GM21423 (cell line): ENCODE measurements around the gene MYO1D.
"Not testable (repeated sequence)": the region's sequence is repeated elsewhere in the genome, so short reads cannot be mapped to it uniquely, and the experiment has no call there.

Experiments
- ATAC-seq: cut with Tn5 transposase; IDR thresholded peaks from one replicate; pipeline ENCODE4 v1.9.1; 2021; ENCODE audit warnings: mild to moderate bottlenecking, moderate library complexity; ENCODE audit not compliant: unreplicated experiment

The MYO1D gene

GRCh38 chr17:32821987-32822934, 54.7 kb downstream of the MYO1D start:
- ATAC-seq = not testable (repeated sequence)

DNA sequence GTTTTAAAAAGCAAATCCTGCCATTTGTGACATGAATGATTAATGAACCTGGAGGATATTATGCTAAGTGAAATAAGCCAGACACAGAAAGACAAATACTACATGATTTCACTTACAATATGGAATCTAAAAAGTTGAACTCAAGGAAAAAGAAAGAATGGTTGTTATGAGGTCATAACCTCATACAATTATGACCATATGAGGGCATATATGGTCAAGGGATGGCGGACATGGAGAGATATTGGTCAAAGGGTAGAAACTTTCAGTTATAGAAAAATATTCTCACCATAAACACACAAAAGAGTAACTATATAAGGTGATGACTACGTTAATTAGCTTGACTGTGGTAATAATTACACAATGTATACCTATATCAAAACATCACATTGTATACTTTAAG, 56.5 kb downstream of the MYO1D start:
- ATAC-seq = no peak

DNA sequence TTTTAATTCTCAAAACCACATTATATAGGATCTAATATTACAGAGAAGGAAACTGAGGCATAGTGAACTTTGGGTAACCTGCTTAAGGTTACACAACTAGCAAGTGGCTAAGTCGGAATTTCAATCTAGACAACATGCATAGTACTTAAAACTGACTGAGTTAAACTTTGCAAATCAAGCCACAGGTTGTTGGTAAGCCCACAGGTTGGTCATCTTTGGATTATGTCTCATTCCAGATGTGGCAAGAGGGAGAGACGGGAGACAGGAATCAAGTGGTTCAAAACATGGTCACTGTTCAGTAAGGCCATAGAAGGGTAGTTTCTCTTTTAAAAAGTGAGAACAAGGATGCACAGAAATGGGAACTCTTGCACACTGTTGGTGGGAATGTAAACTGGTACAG, 57.1 kb downstream of the MYO1D start:
- ATAC-seq = no peak

GRCh38 chr17:32819035-32819434, 57.9 kb downstream of the MYO1D start:
- ATAC-seq = no peak

GRCh38 chr17:32815460-32815859, 61.5 kb downstream of the MYO1D start:
- ATAC-seq = no peak

DNA sequence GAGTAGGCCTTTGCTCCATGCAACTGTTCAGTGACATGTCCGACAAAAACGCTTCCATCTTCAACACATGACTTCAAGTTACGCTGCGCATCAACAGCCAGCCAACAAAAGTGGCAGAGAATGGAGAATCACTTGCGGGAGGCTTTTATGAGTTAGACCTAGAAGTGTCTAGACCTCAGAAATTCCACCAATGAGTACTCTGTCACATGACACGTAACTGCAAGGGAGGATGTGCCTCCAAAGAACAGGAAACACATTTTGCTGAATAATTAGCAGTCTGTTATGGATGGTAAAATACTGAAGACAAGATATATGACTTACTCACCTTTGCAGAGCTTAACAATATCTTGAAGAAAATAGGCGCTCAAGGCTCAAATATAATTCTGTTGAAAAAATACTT, 62.1 kb downstream of the MYO1D start:
- ATAC-seq = no peak

- no peak for ATAC-seq
Measured at GRCh38 chr17:32813021-32813420, 63.9 kb downstream of the MYO1D start.

DNA sequence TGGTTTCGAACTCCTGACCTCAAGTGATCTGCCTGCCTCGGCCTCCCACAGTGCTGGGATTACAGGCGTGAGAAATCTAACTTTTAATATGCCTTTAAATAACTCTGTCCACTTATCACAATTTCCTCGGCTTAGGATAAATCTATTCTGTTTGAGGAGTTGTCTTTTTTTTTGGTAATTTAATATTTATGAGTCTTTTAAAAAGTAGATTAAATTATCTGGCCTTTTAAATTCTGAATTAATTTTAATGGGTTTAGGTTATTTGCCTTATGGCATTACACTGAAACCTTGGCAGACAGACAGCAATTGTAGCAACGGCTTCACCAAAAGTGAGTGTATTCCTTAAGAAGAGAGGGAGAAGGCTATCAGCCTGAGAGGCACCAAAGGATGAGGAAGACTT, 66.2 kb downstream of the MYO1D start:
- ATAC-seq = no peak

GRCh38 chr17:32807577-32807976, 69.3 kb downstream of the MYO1D start:
- no peak for ATAC-seq

DNA sequence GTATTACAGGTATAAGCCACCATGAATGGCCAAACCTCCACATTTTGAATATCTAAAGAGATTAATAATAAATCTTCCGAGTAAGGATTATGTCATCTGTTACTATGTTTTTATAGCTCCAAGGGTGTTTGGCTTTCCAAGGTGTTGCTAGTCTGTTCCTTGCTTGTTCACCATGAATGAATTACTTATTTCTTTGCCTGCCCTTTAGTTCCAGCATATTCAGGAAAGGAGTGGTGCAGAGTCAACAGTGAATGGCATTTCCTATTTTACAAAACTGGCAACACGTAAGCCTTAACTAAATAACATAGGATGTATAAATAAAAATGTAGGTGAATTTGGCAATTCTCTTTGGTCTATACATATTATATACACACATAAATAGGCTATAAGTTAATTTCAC, 70.3 kb downstream of the MYO1D start:
- no peak for ATAC-seq

DNA sequence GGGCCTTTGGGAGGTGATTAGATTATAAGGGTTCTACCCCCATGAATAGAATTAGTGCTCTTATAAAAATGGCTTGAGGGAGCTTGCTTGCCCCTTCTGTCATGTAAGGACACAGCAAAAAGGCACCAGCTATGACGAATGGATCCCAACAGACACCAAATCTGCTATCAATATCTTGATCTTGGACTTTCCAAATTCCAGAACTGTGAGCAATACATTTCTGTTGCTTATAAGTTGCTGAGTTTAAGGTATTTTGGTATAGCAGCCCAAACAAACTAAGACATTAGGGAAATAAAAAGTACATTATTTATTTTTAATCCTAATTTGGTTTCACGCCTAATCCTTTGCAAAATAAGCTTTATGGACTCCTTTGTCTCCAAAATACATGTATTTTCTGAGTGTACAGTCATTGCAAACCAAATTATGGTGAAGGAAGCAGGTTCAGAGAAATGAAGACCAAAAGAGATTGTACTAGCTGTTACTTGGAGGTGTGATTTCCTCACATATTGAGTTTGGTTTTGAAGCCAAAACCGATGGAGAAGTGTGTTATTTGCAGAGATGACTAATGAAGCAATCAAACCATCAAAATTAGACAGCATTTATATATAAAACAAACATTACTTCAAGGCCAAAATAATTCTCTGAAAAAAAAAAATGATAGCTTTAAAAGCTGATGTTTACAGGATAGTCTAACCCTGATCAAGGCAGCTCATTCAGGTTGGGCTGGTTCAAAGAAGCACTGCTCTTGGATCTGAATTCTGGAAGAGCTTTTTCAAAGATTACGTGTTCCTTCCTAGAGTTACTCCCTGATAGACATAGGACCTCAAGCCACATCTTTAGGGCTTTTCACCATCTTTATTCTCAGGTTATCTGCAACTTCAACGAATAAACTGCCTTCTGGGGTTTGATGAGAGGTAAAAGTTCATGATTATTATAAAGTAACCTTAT, 71.6 kb downstream of the MYO1D start:
- ATAC-seq = no peak

DNA sequence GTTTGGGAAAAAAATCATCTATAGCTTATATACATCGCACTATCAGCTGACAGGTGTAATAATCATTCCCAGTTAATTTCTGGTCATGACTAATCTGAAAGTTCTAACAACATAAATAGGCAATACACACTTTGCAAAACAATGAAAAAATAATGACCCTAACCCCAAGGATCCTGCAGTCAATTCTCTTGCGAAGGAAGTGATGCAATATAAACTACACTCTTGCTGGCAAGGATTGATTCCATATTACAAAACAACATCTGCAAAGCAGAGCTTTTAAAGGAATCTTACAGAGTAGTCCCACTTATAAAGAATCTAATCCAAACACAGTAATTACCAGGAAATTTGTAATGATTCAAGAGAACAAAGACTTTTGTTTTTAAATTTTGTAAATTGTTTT, 73.4 kb downstream of the MYO1D start:
- no peak for ATAC-seq

- no peak for ATAC-seq
Measured at GRCh38 chr17:32802306-32802705, 74.6 kb downstream of the MYO1D start.

GRCh38 chr17:32801641-32802040, 75.3 kb downstream of the MYO1D start:
- ATAC-seq = no peak

- no peak for ATAC-seq
Measured at GRCh38 chr17:32801193-32801592, 75.7 kb downstream of the MYO1D start.

DNA sequence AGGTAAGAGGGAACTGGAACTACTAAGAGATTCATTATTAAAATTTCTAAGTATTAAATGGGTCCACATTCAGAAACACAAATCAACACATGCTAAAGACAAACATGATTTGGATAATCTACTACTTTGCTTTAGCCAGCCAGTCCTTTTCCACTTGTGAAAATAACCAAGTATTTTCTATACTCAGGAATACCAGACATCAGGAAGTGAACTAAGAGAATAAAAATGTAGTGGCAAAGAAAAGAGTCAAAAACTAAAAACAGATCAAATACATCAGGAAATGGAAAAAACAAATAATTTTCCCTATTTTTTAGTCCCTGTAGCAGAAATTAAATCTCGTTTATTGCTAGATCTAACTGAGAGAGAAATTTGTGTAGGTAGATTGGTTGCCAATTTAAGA, 78.0 kb downstream of the MYO1D start:
- no peak for ATAC-seq

- no peak for ATAC-seq
Measured at GRCh38 chr17:32795339-32795979, 81.5 kb downstream of the MYO1D start.

GRCh38 chr17:32794533-32795246, 82.2 kb downstream of the MYO1D start:
- no peak for ATAC-seq

GRCh38 chr17:32793841-32794240, 83.1 kb downstream of the MYO1D start:
- no peak for ATAC-seq

DNA sequence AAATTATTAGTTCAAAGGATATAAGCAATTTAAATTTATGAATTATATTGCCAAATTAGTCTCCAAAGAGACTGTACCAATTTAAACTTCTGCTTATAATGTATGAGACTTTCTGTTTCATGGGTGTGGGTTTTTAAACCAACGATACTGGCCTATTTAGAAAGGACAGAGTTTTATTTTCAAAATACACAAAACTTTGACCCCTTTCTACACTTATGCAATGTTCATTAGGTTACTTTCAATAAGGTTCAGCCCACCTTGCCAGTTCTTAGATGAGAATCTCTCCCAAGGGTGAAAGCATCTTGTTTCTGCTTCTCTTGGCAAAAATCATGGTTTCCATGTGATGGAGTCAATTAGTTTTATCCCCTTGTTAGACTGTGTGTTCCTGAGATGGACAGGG, 84.7 kb downstream of the MYO1D start:
- ATAC-seq = no peak

DNA sequence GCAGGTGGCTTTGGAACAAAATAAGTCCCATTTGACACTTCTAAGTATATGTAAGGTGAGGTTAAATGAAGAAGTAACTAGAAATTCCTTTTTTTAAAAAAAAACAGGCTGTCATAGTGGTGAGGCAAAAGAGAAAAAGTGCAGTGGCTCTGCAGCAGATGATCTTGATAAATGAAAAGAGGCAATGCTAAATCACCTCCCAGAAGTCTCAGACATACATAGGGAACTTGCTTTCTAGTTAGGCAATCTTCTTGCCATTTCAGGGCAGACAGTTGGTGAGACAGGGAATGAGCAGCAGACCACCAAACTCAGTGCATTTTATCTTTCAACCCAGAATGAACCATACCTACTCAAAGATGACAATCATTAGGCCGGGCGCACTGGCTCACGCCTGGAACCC, 90.8 kb downstream of the MYO1D start:
- no peak for ATAC-seq
